ENCODE data around the gene PAX5. TPM values are rescaled to one million over a fixed set of nuclear protein-coding genes. Genes with fewer than 3 reads are reported as not detected.
"Not testable (repeated sequence)": the region's sequence is repeated elsewhere in the genome, so short reads cannot be mapped to it uniquely, and the experiment has no call there.

The PAX5 gene
- 1 to 10 TPM in 1 of 4 donors, under 1 TPM in 2, not detected in 1; under 0.01 to 1.1 (median 0.22) TPM for polyA plus RNA-seq
- long read RNA-seq, donor 1: 0 reads
- long read RNA-seq, donor 2: 0 reads
- long read RNA-seq, donor 3: 0 reads
- long read RNA-seq, donor 4: 0 reads
- long read RNA-seq, donor 5: 0 reads
- long read RNA-seq, donor 6: 0 reads
- long read RNA-seq, donor 7: 0 reads
- long read RNA-seq, donor 8, full-length matches to known transcripts: 1 of 1 reads
- long read RNA-seq, donor 8, partial matches to known transcripts: 0 of 1 reads
- long read RNA-seq, donor 8, other reads (novel, unspliced or antisense): 0 of 1 reads
- long read RNA-seq, donor 9: 0 reads
- long read RNA-seq, donor 10, partial matches to known transcripts: 29 of 29 reads
- long read RNA-seq, donor 10, other reads (novel, unspliced or antisense): 0 of 29 reads

GRCh38 chr9:37033682-37034304 lies at the start of gene PAX5:
TSS of gene PAX5 (minus strand) at chr9:37034268. CDS start at chr9:37034031, 237 bp downstream.
- peaks cover 0 to 99% (median 83%) of the 10 kb centered on the region in 3 donors for H3K27me3 ChIP-seq (ENCODE audit: control insufficient read depth in 3 of 3, insufficient read depth in 3 of 3, low read length in 3 of 3)
- no peak within 1 kb of the TSS for H3K27ac ChIP-seq (ENCODE audit: low read depth in 1 of 3, low read length in 2 of 3)
- peaks cover 0 to 26% (median 12%) of the 10 kb centered on the region in 3 donors for H3K4me1 ChIP-seq (ENCODE audit: control insufficient read depth in 3 of 3, insufficient read depth in 2 of 3, low read depth in 1 of 3, low read length in 2 of 3)
- no peaks in the 10 kb centered on the region for H3K36me3 ChIP-seq (ENCODE audit: control insufficient read depth in 3 of 3, insufficient read depth in 2 of 3, low read depth in 1 of 3, low read length in 3 of 3)
- no peak for FAIRE-seq
- no peak for DNase-seq
- H3K4me3 ChIP-seq (ENCODE audit: low read depth in 1 of 3, low read length in 3 of 3): peak within 1 kb of the TSS in 2 of 3 donors; percentile 24 to 25
- WGBS, 3 donors: 13 to 19% (median 14%) methylated on average over 27 of the region's 27 CpGs
- H3K9me3 ChIP-seq (ENCODE audit: control insufficient read depth in 2 of 2, insufficient read depth in 1 of 2, low read depth in 1 of 2, low read length in 1 of 2): peaks cover 0 to 2% of the 10 kb centered on the region in 2 donors

- FAIRE-seq (no peak), DNase-seq (no peak)
- Histone ChIP-seq H3K27ac (ENCODE audit: low read depth in 1 of 3, low read length in 2 of 3) (no peak overlapping the region), H3K4me1 (ENCODE audit: control insufficient read depth in 3 of 3, insufficient read depth in 2 of 3, low read depth in 1 of 3, low read length in 2 of 3) (peaks cover 0 to 5% (median 3%) of the 10 kb centered on the region in 3 donors), H3K27me3 (ENCODE audit: control insufficient read depth in 3 of 3, insufficient read depth in 3 of 3, low read length in 3 of 3) (no peaks in the 10 kb centered on the region), H3K36me3 (ENCODE audit: control insufficient read depth in 3 of 3, insufficient read depth in 2 of 3, low read depth in 1 of 3, low read length in 3 of 3) (peaks cover 2 to 10% (median 5%) of the 10 kb centered on the region in 3 donors), H3K9me3 (ENCODE audit: control insufficient read depth in 2 of 2, insufficient read depth in 1 of 2, low read depth in 1 of 2, low read length in 1 of 2) (peaks cover 0 to 7% of the 10 kb centered on the region in 2 donors), H3K4me3 (ENCODE audit: low read depth in 1 of 3, low read length in 3 of 3) (no peak overlapping the region)
Measured at GRCh38 chr9:37083654-37084053, 49.6 kb upstream of the PAX5 start.

GRCh38 chr9:37082214-37082765 lies 48.2 kb upstream of the PAX5 start:
- Histone ChIP-seq H3K27me3 (ENCODE audit: control insufficient read depth in 3 of 3, insufficient read depth in 3 of 3, low read length in 3 of 3) (no peaks in the 10 kb centered on the region), H3K4me3 (ENCODE audit: low read depth in 1 of 3, low read length in 3 of 3) (no peak overlapping the region), H3K36me3 (ENCODE audit: control insufficient read depth in 3 of 3, insufficient read depth in 2 of 3, low read depth in 1 of 3, low read length in 3 of 3) (peaks cover 2 to 8% (median 5%) of the 10 kb centered on the region in 3 donors), H3K4me1 (ENCODE audit: control insufficient read depth in 3 of 3, insufficient read depth in 2 of 3, low read depth in 1 of 3, low read length in 2 of 3) (peaks cover 0 to 5% (median 3%) of the 10 kb centered on the region in 3 donors), H3K9me3 (ENCODE audit: control insufficient read depth in 2 of 2, insufficient read depth in 1 of 2, low read depth in 1 of 2, low read length in 1 of 2) (peaks cover 0 to 7% of the 10 kb centered on the region in 2 donors), H3K27ac (ENCODE audit: low read depth in 1 of 3, low read length in 2 of 3) (peak overlapping the region in 1 of 3 donors; percentile 20)
- FAIRE-seq (no peak), DNase-seq (peak in 1 of 2 donors; percentile 54)
- 17 to 61% (median 28%) methylated on average over 4 of the region's 4 CpGs for WGBS, 3 donors

DNA sequence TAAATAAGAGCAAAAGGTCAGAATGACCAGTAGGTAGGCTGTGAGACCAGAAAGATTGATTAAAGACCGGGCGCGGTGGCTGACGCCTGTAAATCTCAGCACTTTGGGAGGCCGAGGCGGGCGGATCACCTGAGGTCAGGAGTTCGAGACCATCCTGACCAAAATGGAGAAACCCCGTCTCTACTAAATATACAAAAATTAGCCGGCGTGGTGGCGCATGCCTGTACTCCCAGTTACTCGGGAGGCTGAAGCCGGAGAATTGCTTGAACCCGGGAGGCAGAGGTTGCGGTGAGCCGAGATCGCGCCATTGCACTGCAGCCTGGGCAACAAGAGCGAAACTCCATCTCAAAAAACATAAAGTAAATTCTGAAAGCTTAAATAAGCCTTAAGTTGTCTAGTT lies 47.4 kb upstream of the PAX5 start:
- not testable (repeated sequence) for H3K4me3 ChIP-seq (ENCODE audit: low read depth in 1 of 3, low read length in 3 of 3); H3K4me1 ChIP-seq (ENCODE audit: control insufficient read depth in 3 of 3, insufficient read depth in 2 of 3, low read depth in 1 of 3, low read length in 2 of 3); FAIRE-seq; H3K27ac ChIP-seq (ENCODE audit: low read depth in 1 of 3, low read length in 2 of 3); H3K36me3 ChIP-seq (ENCODE audit: control insufficient read depth in 3 of 3, insufficient read depth in 2 of 3, low read depth in 1 of 3, low read length in 3 of 3); DNase-seq; H3K9me3 ChIP-seq (ENCODE audit: control insufficient read depth in 2 of 2, insufficient read depth in 1 of 2, low read depth in 1 of 2, low read length in 1 of 2); H3K27me3 ChIP-seq (ENCODE audit: control insufficient read depth in 3 of 3, insufficient read depth in 3 of 3, low read length in 3 of 3)
- 97 to 99% (median 98%) methylated on average over 20 of the region's 20 CpGs for WGBS, 3 donors

- H3K9me3 ChIP-seq (ENCODE audit: control insufficient read depth in 2 of 2, insufficient read depth in 1 of 2, low read depth in 1 of 2, low read length in 1 of 2); H3K4me1 ChIP-seq (ENCODE audit: control insufficient read depth in 3 of 3, insufficient read depth in 2 of 3, low read depth in 1 of 3, low read length in 2 of 3); FAIRE-seq; H3K36me3 ChIP-seq (ENCODE audit: control insufficient read depth in 3 of 3, insufficient read depth in 2 of 3, low read depth in 1 of 3, low read length in 3 of 3); H3K27me3 ChIP-seq (ENCODE audit: control insufficient read depth in 3 of 3, insufficient read depth in 3 of 3, low read length in 3 of 3): not testable (repeated sequence)
- 0 to 2% (median 1%) methylated on average over 32 of the region's 32 CpGs for WGBS, 3 donors
- DNase-seq: peak in 1 of 2 donors; percentile 18
- Histone ChIP-seq H3K27ac (ENCODE audit: low read depth in 1 of 3, low read length in 2 of 3) (peak overlapping the region; percentile 49 to 96 (median 92)), H3K4me3 (ENCODE audit: low read depth in 1 of 3, low read length in 3 of 3) (peak overlapping the region; percentile 61 to 99 (median 92))
Measured at GRCh38 chr9:37080165-37080628, 46.1 kb upstream of the PAX5 start.

GRCh38 chr9:37079370-37080164 lies 45.5 kb upstream of the PAX5 start:
- DNase-seq (peak; percentile 95), FAIRE-seq (no peak)
- H3K4me1 ChIP-seq (ENCODE audit: control insufficient read depth in 3 of 3, insufficient read depth in 2 of 3, low read depth in 1 of 3, low read length in 2 of 3): peaks cover 0 to 5% (median 3%) of the 10 kb centered on the region in 3 donors
- H3K27me3 ChIP-seq (ENCODE audit: control insufficient read depth in 3 of 3, insufficient read depth in 3 of 3, low read length in 3 of 3): peaks cover 0 to 3% (median 0%) of the 10 kb centered on the region in 3 donors
- peaks cover 0 to 7% of the 10 kb centered on the region in 2 donors for H3K9me3 ChIP-seq (ENCODE audit: control insufficient read depth in 2 of 2, insufficient read depth in 1 of 2, low read depth in 1 of 2, low read length in 1 of 2)
- H3K36me3 ChIP-seq (ENCODE audit: control insufficient read depth in 3 of 3, insufficient read depth in 2 of 3, low read depth in 1 of 3, low read length in 3 of 3): no peaks in the 10 kb centered on the region
- peak overlapping the region; percentile 49 to 96 (median 92) for H3K27ac ChIP-seq (ENCODE audit: low read depth in 1 of 3, low read length in 2 of 3)
- WGBS, 3 donors: 2 to 3% (median 3%) methylated on average over 61 to 63 of the region's 63 CpGs
- H3K4me3 ChIP-seq (ENCODE audit: low read depth in 1 of 3, low read length in 3 of 3): peak overlapping the region; percentile 61 to 99 (median 92)

DNA sequence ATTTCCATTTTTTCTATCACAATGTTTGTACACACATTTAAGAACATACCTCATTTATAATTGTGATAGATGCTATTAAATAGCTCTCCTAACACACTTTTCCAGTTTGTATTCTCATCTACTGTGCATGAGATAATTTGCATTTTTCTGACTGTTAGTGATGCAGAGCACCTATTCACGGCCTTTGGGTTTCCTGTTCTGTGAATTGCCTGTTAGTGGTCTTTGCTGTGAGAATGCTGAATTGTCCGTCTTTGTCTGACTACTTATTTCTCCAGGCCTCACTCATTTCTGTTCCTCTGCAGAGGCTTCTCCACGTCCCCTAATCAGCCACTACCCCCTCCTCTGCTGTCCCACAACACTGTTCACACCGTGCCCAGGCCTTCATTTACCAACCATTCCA lies 40.7 kb upstream of the PAX5 start:
- not testable (repeated sequence) for H3K4me3 ChIP-seq (ENCODE audit: low read depth in 1 of 3, low read length in 3 of 3); FAIRE-seq; H3K9me3 ChIP-seq (ENCODE audit: control insufficient read depth in 2 of 2, insufficient read depth in 1 of 2, low read depth in 1 of 2, low read length in 1 of 2); H3K36me3 ChIP-seq (ENCODE audit: control insufficient read depth in 3 of 3, insufficient read depth in 2 of 3, low read depth in 1 of 3, low read length in 3 of 3); H3K27ac ChIP-seq (ENCODE audit: low read depth in 1 of 3, low read length in 2 of 3); H3K4me1 ChIP-seq (ENCODE audit: control insufficient read depth in 3 of 3, insufficient read depth in 2 of 3, low read depth in 1 of 3, low read length in 2 of 3); H3K27me3 ChIP-seq (ENCODE audit: control insufficient read depth in 3 of 3, insufficient read depth in 3 of 3, low read length in 3 of 3); DNase-seq
- 66 to 82% (median 73%) methylated on average over 4 of the region's 4 CpGs for WGBS, 3 donors
